ENCODE results near the gene MAST1. TPM values are rescaled to one million over a fixed set of nuclear protein-coding genes. Genes with fewer than 3 reads are reported as not detected.
A peak's percentile ranks its signal among the peaks of the same experiment; 100 is the strongest.
"Not testable (repeated sequence)": the region's sequence is repeated elsewhere in the genome, so short reads cannot be mapped to it uniquely, and the experiment has no call there.

MAST1 gene
- total RNA-seq, 1 experiment from 2014 or later = 0.12 TPM

DNA sequence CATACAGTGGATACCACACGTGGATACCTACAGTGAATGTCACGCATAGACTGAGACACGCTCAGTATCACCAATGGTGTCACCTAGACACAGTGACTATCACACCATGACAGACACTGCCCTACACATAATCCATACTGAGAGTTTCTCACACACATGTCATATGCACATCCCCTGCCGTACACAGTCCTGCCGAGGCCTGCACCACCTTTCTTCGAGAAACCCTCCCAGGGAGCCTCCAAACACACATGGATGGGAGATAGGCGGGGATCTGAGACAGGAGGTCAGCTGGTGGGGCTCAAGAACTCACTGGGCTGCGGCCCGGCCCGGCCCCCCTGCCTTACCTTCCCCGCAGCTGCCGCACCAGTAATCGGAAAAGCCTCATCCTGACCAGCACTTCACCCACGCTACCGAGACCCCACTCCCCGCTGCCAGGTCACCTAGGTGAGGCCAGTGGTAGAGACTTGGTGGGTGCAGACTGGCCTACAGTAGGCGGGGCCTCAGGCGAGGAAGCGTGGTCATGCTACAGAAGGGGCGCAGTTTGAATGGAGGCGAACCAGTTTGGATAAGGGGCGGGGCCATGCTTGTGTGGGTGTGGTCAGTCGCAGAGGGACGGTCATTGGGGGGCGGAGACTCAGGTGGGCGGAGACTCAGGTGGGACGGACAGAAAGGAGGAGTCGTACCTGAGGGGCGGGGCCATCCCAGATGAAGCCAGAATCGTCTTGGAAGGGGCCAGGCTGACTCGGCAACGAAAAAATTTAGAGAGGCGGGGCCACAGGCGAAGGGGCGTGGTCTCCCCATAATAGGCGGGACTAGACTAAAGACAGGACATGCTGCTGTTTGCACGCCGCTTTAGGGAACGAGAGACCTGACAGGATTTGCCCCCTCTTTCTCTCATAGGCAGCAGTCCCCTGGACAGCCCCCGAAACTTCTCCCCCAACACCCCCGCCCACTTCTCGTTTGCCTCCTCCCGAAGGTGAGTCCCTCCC, 2.1 kb downstream of the MAST1 start:
- DNase-seq (ENCODE audit: low read depth) = peak; percentile 56

DNA sequence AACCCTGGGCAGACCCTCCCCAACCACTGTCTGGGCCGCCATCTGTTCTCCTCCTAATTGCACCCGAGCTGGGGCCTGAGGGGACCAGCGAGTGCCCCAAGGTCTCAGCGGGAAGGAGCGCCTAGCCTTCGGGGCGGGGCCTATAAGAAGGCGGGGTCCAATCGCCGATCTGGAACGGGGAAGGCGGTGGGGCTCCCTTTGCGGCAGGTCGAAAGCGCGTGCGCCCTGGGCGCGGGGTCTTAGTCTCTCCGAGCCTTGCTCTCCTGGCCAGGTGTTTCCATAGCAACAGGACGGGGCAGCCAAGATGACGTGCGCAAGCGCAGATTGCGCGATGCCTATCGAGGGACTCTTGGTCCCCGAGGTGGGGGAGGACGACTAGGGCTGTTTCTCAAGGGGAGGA, 2.8 kb downstream of the MAST1 start:
- DNase-seq (ENCODE audit: low read depth) = no peak

DNA sequence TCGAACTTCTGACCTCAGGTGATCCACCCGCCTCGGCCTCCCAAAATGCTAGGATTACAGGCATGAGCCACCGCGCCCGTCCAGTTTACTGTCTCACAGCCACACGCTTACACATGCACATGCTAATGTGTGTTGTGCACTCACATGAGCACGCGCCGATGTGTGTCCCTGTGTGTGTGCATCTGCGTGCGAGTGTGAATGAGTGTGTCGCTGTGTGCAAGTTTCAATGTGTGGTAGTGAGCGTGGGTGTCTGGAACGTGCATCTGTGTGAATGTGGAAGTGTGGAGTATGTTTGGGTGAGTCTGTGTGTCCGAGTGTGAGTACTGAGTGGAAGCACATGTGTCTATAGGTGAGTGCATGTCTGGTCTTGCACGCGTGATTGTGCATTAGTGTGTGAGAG, 4.2 kb downstream of the MAST1 start:
- no peak for DNase-seq (ENCODE audit: low read depth)

DNA sequence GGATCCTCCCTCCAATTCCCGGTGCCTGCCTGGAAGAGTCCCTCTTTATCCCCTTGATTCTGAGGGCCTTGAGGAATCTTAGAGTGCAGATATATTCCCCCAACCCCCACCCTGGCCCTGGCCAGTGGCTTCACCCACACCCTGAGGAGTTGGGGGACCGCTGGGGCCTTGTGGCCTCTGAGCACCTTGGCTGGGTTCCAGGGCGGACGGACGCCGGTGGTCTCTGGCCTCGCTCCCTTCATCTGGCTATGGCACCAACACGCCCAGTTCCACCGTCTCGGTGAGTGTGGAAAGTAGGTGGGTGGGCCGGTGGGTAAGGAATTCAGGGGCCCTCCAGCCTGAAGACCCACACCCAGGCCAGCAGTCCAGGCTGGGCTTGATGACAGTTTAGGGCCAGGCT, 5.0 kb downstream of the MAST1 start:
- no peak for DNase-seq (ENCODE audit: low read depth)

DNA sequence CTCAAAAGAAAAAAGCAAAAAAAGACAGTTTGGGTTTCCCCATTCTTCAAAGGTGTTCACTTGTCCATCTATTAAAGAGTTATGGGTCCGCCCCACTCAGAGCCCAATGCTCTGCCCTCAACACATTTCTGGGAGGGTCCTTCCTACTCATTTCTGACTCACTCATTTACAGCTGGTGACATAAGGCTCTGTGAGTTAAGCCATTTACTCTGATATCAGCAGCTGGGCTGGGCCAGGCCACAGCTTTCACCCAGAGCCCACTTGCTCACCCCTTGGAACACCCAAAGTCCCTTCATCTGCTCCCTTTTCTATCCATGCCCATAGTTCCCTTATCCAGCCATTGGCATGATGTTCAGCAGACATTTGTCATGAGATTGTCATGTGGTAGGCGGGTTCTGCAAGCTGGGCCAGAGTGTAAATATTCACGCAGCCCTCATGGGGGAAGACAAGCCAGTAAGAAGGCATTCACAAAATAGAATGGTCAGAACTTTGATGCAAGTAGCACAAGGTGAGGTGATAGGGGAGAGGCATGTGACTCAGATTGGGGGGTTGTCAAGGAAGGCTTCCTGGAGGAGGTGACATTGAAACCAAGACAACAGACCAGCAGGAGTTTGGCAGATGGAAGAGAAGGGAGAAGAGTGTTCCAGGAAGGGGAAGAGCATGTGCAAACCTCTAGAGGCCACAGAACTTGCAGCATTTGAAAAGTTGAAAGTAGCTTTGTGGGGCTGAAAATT, 5.9 kb downstream of the MAST1 start:
- no peak for DNase-seq (ENCODE audit: low read depth)

DNA sequence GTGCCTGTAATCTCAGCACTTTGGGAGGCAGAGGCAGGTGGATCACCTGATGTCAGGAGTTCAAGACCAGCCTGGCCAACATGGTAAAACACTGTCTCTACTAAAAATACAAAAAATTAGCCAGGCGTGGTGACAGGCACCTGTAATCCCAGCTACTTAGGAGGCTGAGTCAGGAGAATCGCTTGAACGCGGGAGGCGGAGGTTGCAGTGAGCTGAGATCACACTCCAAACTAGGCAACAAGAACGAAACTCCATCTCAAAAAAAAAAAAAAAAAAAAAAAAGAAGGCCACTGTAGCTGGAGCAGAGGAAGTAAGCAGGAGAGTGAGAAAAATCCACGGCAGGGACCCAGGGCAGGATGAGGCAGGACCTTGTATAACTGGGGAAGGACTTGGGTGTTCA, 8.3 kb downstream of the MAST1 start:
- not testable (repeated sequence) for DNase-seq (ENCODE audit: low read depth)

DNA sequence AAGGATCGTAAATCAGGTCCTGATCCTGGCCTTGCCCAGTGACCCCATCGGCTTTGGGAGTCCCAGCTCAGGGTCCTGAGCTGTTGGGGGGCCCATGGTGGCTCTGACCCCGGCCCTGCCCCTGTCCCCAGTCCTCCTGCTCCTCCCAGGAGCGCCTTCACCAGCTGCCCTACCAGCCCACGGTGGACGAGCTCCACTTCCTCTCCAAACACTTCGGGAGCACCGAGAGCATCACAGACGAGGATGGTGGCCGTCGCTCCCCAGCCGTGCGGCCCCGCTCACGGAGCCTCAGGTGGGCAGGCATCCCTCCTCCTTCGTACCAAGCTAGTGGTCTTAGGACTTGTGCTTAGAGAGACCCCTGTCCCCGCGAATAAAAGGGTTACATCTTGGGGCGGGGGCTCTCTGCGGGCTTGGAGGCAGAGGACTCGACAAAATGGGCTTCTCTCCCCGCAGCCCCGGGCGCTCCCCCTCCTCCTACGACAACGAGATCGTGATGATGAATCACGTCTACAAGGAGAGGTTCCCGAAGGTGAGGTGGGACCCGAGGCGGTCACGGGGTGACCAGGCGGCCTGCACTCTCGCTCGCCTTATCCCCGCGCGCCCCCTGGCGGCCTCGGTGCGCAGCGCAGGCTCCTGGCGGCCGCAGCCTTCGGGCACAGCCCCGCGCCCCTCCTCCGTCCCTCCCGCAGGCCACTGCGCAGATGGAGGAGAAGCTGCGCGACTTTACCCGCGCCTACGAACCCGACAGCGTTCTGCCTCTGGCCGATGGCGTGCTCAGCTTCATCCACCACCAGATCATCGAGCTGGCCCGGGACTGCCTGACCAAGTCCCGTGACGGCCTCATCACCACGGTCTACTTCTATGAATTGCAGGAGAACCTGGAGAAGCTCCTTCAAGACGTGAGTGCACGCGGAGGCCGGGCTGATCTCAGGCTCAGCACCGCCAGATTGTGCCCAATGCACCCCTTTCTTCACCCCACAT, 9.1 kb downstream of the MAST1 start:
- peak; percentile 79 for DNase-seq (ENCODE audit: low read depth)

DNA sequence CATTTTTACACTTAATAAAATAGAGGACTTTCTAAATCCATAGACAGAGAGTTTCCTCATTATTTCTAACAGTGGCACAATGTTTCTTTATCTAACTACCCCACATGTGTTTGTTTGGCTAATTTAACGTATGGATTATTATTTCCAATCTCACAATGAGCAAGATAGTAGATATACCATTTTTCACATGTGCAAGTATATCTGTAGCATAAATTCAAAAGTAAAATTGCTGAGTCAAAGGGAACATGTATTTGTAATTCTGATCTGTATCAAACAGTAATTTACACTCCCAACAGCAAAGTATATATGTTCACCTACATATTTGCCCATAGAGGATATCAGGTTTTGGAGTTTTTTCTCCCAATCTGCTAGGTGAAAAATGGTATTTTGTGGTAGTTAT, 18.3 kb downstream of the MAST1 start:
- DNase-seq (ENCODE audit: low read depth) = no peak

DNA sequence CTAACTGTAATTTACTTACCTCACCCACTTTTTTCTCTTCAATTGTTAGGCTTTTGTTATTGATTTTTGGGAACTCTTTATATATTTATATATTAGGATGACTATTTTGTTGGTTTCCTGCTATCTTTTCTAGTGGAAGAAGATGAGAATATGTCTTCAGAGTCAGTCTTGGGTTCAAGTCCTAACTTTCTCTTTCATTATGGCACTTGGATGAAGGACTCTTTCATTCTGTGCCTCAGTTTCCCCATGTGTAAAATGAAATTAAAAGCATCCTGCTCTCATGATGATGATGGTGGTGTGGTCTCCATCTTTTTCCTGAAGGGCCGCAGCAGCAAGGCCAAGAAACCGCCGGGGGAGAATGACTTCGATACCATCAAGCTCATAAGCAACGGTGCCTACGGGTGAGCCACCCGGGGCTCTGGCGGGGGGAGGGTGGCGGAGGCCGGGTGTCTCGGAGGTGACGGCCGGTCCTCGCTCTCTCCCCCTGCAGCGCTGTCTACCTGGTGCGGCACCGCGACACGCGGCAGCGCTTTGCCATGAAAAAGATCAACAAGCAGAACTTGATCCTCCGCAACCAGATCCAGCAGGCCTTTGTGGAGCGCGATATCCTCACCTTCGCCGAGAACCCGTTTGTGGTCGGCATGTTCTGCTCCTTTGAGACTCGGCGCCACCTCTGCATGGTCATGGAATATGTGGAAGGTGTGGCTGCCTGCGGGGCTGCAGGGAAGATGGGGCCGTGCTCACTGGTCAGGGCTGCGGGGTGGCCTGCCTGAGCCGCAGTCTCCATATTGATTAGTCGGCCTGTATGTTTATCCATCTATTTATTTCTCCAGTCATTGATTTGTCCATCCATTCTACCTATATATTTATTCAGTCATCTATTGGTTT, 20.0 kb downstream of the MAST1 start:
- DNase-seq (ENCODE audit: low read depth) = no peak

DNA sequence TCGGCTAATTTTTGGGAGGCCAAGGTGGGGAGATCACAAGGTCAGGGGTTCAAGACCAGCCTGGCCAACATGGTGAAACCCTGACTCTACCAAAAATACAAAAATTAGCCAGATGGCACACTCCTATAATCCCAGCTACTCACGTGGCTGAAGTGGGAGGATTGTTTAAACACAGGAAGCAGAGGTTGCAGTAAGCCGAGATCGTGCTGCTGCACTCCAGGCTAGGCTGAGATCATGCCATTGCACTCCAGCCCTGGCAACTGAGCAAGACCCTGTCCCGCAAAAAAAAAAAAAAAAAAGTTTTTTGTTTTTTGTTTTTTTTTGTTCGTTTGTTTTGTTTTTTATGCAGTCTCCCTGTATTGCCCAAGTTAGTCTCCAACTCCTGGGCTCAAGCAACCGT, 21.2 kb downstream of the MAST1 start:
- DNase-seq (ENCODE audit: low read depth) = no peak

DNA sequence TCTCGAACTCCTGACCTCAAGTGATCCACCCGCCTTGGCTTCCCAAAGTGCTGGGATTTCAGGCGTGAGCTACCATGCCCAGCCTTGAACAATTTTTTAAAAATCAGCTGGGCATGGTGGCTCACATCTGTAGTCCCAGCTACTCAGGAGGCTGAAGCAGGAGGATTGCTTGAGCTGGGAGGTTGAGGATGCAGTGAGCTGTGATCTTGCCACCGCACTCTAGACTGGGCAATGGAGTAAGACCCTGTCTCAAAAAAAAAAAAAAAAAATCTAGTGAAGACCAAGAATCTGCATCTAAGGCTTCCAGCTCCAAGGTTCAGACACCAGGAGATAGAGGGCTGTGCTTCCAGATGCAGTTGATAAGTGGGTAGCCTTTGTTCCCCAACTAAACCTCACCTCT, 25.8 kb downstream of the MAST1 start:
- DNase-seq (ENCODE audit: low read depth) = no peak

DNA sequence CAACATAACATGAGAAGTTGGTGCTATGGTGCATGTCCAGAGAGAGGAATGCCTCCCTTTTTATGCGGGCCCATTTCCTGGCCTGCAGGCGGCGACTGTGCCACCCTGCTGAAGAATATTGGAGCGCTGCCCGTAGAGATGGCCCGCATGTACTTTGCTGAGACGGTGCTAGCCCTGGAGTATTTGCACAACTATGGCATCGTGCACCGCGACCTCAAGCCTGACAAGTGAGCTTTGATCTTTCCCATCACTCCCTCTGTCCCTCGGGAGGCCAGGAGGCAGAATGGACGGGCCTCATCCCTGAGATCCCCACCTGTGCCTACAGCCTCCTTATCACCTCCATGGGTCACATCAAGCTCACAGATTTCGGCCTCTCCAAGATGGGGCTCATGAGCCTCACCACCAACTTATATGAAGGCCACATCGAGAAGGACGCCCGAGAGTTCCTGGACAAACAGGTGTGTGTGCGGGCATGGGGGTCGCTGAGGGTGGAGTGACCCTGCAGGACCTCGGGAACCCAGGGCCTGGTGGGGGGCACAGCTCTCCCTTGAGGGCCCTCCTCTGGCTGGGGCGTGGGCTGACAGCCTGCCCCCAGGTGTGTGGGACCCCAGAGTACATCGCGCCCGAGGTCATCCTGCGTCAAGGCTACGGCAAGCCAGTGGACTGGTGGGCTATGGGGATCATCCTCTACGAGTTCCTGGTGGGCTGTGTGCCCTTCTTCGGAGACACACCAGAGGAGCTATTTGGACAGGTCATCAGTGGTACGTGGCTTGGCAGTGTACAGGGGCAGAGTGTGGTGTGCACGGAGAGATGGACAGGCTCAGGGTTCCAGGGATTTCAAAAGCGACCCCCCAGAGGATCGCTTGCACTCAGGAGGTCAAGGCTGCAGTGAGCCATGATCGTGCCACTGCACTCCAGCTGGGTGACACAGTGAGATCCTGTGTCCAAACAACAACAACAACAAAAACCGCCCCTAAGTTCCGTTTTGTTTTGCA, 26.7 kb downstream of the MAST1 start:
- DNase-seq (ENCODE audit: low read depth) = no peak

DNA sequence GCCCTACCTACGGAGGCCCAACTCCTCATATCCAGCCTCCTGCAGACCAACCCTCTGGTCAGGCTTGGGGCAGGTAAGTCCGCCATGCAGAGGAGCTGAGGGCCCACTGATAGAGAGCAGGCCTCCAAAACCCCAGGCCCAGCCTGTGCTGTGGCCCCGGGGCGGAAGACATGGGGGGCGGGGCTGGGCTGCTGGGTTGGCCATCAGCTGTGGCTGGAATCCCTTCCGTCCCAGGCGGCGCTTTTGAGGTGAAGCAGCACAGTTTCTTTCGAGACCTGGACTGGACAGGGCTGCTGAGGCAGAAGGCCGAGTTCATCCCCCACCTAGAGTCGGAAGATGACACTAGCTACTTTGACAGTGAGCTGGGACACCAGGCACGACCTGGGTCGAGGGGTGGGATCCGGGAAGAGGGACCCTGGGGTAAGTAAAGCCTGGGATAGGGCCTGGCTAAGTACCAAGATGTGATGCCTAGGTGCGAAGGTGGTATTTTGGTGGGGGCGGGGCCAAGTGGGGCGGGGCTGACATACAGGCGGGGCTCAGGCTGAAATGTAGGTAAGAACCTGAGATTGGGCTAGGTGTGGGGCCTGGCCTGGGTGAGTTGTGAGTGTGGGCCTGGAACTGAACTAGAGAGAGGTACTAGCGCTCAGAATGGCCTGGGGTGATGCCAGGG, 27.6 kb downstream of the MAST1 start:
- no peak for DNase-seq (ENCODE audit: low read depth)

DNA sequence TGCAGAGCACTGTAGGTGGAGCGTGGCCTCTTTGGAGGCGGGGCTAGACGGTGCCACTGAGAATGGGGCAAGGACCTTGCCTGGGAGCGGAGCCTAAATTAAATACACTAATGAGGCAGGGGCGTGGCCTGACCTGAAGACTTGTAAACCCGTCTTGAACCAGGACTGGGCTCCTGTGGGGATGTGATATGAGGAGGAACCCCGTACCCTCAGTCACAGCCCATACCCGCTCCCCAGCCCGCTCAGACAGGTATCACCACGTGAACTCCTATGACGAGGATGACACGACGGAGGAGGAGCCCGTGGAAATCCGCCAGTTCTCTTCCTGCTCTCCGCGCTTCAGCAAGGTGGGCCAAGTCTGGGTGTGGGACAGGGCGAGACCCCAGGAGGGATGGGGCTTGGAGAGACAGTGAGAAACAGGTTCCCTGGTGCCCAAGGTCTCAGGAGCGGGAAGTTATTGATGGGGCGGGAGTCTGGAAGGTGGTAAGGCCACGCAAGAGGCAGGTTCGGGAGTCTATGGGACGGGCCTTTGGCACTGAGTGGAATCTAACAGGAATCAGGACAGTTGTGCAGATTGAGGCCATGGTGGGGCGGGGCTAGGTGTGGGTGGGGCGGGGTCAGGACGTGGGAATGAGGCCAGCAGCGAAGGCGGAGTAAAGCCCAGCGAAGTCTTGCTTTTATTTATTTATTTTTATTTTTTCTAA, 28.3 kb downstream of the MAST1 start:
- no peak for DNase-seq (ENCODE audit: low read depth)

DNA sequence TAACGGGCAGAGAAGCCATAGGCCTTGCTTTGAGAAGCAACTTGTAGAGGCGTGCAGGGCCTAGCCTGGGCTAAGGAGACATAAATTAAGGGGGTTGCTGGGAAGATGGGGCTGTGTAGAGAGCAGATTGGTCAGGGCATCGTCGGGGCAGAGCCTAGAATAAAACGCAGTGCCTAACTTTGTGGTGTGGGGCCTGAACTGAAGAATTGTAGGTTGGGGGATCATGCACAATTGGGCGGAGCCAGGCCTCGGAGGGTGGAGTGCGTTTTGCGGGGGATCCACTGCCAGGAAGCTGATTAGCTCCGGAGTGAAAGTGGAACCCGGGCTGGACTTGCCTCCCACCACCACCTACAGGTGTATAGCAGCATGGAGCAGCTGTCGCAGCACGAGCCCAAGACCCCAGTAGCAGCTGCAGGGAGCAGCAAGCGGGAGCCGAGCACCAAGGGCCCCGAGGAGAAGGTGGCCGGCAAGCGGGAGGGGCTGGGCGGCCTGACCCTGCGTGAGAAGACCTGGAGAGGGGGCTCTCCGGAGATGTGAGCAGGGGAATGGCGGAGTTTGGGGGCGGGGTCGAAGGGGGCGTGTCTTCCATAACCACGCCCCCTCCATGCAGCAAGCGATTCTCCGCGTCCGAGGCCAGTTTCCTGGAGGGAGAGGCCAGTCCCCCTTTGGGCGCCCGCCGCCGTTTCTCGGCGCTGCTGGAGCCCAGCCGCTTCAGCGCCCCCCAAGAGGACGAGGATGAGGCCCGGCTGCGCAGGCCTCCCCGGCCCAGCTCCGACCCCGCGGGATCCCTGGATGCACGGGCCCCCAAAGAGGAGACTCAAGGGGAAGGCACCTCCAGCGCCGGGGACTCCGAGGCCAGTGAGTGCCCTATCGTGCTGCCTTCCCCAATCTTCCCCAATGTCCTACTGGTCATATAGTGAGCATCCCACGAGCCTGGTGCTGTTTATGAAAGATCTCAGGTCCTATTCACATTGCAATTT, 29.1 kb downstream of the MAST1 start:
- DNase-seq (ENCODE audit: low read depth) = no peak

DNA sequence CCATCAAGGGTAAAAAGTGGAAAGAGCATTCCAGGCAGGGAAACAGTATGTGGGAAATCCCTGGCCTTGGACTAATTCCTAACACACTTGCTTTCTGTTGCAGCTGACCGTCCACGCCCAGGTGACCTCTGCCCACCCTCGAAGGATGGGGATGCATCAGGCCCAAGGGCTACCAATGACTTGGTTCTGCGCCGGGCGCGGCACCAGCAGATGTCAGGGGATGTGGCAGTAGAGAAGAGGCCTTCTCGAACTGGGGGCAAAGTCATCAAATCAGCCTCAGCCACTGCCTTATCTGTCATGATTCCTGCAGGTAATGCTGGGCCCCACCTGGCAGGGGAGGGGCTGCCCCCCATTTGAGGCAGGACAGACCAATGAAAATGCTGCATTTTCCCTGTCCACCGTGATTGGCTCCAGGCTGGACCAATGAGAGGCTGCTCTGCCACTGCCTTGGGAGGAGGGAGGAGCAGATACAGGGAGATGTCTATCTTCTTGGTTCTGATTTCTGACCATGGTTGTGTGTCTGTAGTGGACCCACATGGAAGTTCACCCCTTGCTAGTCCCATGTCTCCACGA, 30.3 kb downstream of the MAST1 start:
- DNase-seq (ENCODE audit: low read depth) = no peak

DNA sequence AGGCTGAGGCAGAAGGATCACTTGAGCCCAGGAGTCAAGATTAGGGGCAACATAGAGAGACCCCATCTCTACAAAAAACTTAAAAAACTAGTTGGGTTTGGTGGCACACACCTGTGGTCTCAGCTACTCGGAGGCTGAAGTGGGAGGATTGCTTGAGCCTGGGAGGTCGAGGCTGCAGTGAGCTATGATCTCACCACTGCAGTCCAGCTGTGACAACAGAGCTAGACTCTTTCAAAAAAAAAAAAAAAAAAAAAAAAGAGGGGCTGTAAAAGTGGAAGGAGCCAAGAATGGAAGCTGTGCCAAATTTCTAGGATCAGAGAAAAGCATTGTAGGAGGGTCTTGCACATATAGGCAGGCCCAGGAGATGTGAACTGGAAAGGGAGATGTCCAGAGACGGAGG, 33.4 kb downstream of the MAST1 start:
- DNase-seq (ENCODE audit: low read depth) = no peak
